Measurements from ENCODE around the gene LSMEM2. TPM values are rescaled to one million over a fixed set of nuclear protein-coding genes. Genes with fewer than 3 reads are reported as not detected.
"Not testable (repeated sequence)": the region's sequence is repeated elsewhere in the genome, so short reads cannot be mapped to it uniquely, and the experiment has no call there.

Gene LSMEM2
- total and polyA plus RNA-seq, 11 donors = 1.3 to 68.3 (median 29.7) TPM

DNA sequence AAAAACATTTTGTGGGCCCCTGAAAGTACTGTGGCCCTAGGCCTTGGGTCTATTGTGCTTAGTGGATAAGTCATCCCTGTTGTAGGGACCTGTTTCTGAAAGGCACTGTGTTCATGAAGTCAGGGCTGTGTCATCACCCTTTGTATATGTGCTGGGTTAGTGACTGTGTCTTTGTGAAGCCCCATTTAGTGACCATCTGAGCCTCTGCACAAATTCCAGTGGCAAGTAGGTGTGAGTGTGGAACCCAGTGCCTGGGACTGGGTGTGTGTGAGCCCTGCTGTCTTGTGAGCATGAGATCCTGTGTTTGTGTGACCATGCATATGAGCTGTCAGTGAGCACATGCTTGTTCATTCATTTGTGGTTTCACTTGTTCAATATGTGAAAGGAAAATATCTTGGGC lies 25.7 kb downstream of the LSMEM2 start:
- TF ChIP-seq POLR2A (IDR thresholded peaks at IDR 0.05) = no peak
- TF ChIP-seq, protein P1, sequence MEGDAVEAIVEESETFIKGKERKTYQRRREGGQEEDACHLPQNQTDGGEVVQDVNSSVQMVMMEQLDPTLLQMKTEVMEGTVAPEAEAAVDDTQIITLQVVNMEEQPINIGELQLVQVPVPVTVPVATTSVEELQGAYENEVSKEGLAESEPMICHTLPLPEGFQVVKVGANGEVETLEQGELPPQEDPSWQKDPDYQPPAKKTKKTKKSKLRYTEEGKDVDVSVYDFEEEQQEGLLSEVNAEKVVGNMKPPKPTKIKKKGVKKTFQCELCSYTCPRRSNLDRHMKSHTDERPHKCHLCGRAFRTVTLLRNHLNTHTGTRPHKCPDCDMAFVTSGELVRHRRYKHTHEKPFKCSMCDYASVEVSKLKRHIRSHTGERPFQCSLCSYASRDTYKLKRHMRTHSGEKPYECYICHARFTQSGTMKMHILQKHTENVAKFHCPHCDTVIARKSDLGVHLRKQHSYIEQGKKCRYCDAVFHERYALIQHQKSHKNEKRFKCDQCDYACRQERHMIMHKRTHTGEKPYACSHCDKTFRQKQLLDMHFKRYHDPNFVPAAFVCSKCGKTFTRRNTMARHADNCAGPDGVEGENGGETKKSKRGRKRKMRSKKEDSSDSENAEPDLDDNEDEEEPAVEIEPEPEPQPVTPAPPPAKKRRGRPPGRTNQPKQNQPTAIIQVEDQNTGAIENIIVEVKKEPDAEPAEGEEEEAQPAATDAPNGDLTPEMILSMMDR (IDR thresholded peaks at IDR 0.05) = no peak
- ATAC-seq = no peak
- intact Hi-C loops (cut with DNase I) = loop anchor here in 3 of 10 donors (2.0 to 5.0 kb wide), 3 partner anchors 14 to 52 kb away; no protein-coding TSS in a partner anchor
- Histone ChIP-seq H3K9me3 (peaks cover 0 to 6% (median 0%) of the 10 kb centered on the region in 12 donors), H3K4me3 (no peak overlapping the region), H3K4me1 (peaks cover 11 to 44% (median 32%) of the 10 kb centered on the region in 12 donors), H3K27ac (no peak overlapping the region), H3K27me3 (no peaks in the 10 kb centered on the region), H3K36me3 (peaks cover 0 to 15% (median 0%) of the 10 kb centered on the region in 9 donors)
- peak in 1 of 5 donors; percentile 18 for DNase-seq

- H3K27ac ChIP-seq; H3K27me3 ChIP-seq; intact Hi-C loops (cut with DNase I); ATAC-seq; H3K4me3 ChIP-seq; H3K9me3 ChIP-seq: not testable (repeated sequence)
- DNase-seq = peak in 1 of 5 donors; percentile 9
- Histone ChIP-seq H3K36me3 (peaks cover 0 to 28% (median 14%) of the 10 kb centered on the region in 9 donors), H3K4me1 (peaks cover 0 to 10% (median 4%) of the 10 kb centered on the region in 12 donors)
- WGBS, 4 donors = 89 to 93% (median 92%) methylated on average over 6 to 32 of the region's 32 CpGs; no CpG with 5 or more reads in 1 of the 4 donors
These were observed 33.2 kb downstream of the LSMEM2 start for GRCh38 chr3:50312041-50312440.

DNA sequence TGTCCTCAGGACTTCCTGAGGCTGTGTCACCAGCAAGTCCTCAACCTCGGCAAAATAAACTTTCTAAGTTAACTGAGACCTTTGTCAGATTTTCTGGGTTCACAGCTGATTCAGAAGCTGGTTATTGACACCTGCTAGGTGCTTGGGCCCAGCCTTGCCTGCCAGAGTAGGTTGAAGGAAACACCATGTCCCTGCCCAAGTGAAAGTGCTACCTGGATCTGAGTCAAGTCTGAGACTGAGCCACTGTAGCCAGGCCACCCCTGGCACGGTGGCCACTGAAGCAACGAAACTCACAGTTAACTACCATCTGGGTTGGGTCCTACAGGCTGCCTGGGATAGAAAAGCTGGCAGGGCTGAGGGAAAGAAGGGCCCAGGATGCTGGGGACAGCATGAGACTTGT lies 35.5 kb downstream of the LSMEM2 start:
- Histone ChIP-seq H3K4me3 (no peak overlapping the region), H3K27me3 (no peaks in the 10 kb centered on the region), H3K36me3 (peaks cover 0 to 51% (median 37%) of the 10 kb centered on the region in 9 donors), H3K27ac (no peak overlapping the region), H3K9me3 (no peaks in the 10 kb centered on the region), H3K4me1 (peaks cover 5 to 33% (median 26%) of the 10 kb centered on the region in 12 donors)
- ATAC-seq (peak in 3 of 4 donors; percentile 4 to 8 (median 4)), DNase-seq (peak in 2 of 5 donors; percentile 13 to 17)
- WGBS, 4 donors = 65 to 85% (median 76%) methylated on average over 3 of the region's 3 CpGs
- intact Hi-C loops (cut with DNase I) = no loop called here
- TF ChIP-seq, protein P1 (IDR thresholded peaks at IDR 0.05) = no peak
- TF ChIP-seq POLR2A (IDR thresholded peaks at IDR 0.05) = no peak

DNA sequence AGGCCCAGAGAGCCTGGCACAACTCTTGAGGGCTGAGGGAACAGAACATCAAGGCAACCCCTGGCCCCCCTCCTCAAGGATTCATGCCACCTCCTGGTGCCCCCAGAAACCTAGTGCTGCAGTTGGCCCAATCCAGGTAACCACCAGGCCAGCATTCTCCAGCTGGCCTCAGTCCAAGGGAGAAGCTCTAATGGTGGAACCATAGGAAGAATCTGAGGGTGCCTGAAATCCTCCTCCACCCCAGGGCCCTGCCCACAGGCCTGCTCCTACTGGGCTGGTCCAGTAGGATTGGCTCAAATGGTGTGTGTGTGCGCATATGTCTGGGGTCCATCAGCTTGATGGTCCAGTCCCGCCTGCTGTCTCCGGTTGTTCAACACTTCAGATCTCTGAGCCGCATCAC lies 35.9 kb downstream of the LSMEM2 start:
- ATAC-seq (peak in 3 of 4 donors; percentile 11 to 25 (median 23)), DNase-seq (peak in 2 of 5 donors; percentile 18 to 21)
- Histone ChIP-seq H3K4me3 (no peak overlapping the region), H3K9me3 (no peaks in the 10 kb centered on the region), H3K27ac (no peak overlapping the region), H3K36me3 (peaks cover 0 to 56% (median 42%) of the 10 kb centered on the region in 9 donors), H3K4me1 (peaks cover 5 to 38% (median 30%) of the 10 kb centered on the region in 12 donors), H3K27me3 (no peaks in the 10 kb centered on the region)
- WGBS, 4 donors = 86 to 98% (median 97%) methylated on average over 4 of the region's 4 CpGs
- intact Hi-C loops (cut with DNase I) = no loop called here
- TF ChIP-seq, protein P1 (IDR thresholded peaks at IDR 0.05) = no peak
- no peak for TF ChIP-seq POLR2A (IDR thresholded peaks at IDR 0.05)
